Activated CD4-positive, CD25-positive, alpha-beta regulatory T cell treated with anti-CD3 and anti-CD28 coated beads, Interleukin-2, amount 50 U/mL, for 16 hours (primary cell): ENCODE data around the gene C11orf91.
"Not testable (repeated sequence)": the region's sequence is repeated elsewhere in the genome, so short reads cannot be mapped to it uniquely, and the experiment has no call there.

ENCODE experiments used
- DNase-seq: peaks from one replicate; pipeline ENCODE4 v3.0.0-alpha.2; 2020; ENCODE audit warnings: low read depth, low spot score

Gene C11orf91

GRCh38 chr11:33721984-33722383 is 21.4 kb upstream of the C11orf91 start:
- no peak for DNase-seq

- DNase-seq = no peak
These were observed 20.8 kb upstream of the C11orf91 start for GRCh38 chr11:33721426-33721825.

- DNase-seq = no peak
These were observed 19.0 kb upstream of the C11orf91 start for GRCh38 chr11:33719587-33719986.

- DNase-seq = no peak
These were observed 17.8 kb upstream of the C11orf91 start for GRCh38 chr11:33718440-33718839.

DNA sequence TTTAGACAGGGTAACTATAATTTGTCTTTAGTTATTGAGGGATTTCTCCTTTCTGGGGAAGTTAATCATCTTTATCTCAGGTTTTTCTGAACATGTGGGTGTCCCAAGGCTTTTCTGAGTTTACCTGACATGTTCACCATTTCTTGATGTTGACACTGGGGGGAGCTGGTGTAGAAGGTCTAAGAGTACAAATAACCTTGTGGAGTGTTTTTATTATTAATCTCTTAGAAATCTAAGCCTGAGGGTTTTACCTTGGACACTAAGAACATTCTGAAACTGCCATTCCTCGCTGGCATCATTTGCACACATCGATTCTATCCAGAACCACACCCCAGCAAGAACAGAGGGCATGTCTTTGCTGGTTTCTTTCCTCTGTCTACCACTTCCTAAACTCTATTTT is 15.6 kb upstream of the C11orf91 start:
- no peak for DNase-seq

GRCh38 chr11:33713856-33714398 is 13.3 kb upstream of the C11orf91 start:
- no peak for DNase-seq

DNA sequence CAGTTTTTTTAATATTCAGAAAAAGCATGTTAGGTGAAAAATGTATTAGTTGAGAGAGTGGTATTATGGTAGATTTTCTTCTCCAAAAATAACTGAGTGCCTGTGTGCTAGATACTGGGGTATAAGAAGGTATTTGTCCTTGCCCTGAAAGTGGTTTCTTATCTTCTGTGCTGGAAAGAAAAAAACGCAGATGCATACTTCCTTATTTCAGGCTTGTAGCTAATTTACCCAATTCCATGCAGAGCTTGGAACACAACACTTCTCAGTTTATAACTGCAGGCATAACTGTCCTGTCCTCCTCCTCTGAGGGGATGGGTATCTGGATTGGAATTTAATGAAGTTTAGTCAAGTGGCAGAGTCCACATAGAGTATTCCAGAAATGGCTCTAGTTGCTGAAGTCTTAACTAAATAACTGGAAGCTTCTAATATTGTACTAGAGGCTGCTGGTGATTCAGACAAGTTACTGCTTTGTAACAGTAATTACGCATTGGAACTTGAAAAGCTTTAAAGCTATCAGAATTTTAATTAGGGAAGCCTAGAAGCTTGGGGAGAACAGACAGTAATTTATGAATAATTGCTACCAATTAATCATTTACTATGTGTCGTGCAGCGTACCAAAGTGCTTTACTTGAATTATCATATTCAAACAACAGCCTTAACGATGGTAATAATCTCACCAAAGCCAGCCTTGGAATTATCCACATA is 12.7 kb upstream of the C11orf91 start:
- no peak for DNase-seq

DNA sequence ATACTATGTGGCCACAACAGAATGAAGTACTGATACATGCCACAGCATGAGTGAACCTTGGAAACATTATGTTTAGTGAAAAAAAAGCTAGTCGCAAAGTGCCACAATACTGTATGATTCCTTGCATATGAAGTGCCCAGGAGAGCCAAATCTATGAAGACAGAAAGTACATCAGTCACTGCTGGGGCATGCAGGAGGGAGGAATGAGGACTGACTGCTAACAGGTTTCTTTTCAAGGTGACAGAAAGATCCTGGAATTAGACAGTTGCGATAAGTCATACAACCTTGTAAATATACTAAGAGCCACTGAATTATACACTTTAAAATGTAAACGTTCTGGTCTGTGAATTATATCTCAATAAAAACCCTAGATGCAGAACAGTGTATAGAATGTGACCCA is 11.8 kb upstream of the C11orf91 start:
- no peak for DNase-seq

GRCh38 chr11:33709466-33709865 is 8.8 kb upstream of the C11orf91 start:
- DNase-seq = no peak

DNA sequence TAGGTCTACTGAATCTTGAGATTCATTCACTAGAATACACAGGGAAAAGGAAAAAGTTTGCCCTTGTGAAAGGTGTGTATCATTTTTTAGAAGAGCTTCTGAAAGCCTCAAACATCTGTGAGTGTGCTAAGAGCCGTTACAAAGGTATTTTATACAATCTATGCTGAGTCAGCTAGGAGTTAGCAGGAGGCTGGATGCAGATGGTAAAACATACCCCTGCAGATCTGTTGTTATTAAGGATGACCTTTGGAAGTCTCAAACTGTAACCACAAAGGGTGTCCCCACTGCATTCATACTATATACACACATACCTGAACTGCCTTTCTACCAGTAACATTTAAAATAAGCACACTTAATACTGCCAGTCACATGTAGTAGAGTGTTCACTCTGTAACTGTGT is 8.4 kb upstream of the C11orf91 start:
- no peak for DNase-seq

GRCh38 chr11:33707831-33708230 is 7.2 kb upstream of the C11orf91 start:
- DNase-seq = not testable (repeated sequence)

DNA sequence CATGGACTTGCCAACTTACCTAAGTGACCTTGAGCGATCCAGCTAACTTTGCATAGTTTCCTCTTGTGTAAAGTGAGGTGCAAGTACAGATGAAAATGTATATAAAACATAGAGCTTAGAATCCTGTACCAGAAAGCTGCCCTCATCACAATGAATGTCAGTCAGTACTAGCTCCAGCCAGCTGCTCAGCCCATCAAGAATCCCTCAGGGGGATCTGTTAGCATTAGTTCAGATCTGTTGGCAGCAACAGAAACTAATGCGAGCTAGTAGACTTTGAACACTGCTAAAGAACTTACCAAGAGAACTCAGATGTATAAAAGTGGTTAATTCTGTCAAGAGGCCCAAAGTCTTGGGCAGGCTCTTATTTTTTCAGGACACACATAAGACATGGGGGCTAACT is 6.3 kb upstream of the C11orf91 start:
- no peak for DNase-seq

DNA sequence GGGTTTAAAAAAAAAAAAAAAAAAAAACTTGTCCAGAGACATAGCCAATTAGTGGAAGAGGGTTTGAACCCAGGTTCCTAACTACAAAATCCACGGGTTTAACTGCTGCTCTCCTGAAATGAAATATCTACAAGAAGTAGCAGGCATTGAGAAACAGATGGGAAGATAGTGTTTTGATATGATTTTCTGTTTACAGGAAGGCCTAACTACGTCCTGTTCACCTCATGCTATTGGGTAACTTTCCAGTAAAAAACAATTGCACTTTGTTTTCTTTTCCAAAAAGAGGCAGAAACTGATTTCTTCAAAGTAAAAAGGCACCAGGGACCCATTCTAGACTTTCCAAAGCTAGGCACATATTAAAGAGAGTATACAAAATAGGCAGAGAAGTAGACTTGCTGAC is 5.9 kb upstream of the C11orf91 start:
- DNase-seq = no peak

GRCh38 chr11:33704240-33705002 is 3.8 kb upstream of the C11orf91 start:
- DNase-seq = no peak

- DNase-seq = no peak
These were observed 3.2 kb upstream of the C11orf91 start for GRCh38 chr11:33703788-33704187.

- DNase-seq = no peak
These were observed 2.6 kb upstream of the C11orf91 start for GRCh38 chr11:33703234-33703633.

DNA sequence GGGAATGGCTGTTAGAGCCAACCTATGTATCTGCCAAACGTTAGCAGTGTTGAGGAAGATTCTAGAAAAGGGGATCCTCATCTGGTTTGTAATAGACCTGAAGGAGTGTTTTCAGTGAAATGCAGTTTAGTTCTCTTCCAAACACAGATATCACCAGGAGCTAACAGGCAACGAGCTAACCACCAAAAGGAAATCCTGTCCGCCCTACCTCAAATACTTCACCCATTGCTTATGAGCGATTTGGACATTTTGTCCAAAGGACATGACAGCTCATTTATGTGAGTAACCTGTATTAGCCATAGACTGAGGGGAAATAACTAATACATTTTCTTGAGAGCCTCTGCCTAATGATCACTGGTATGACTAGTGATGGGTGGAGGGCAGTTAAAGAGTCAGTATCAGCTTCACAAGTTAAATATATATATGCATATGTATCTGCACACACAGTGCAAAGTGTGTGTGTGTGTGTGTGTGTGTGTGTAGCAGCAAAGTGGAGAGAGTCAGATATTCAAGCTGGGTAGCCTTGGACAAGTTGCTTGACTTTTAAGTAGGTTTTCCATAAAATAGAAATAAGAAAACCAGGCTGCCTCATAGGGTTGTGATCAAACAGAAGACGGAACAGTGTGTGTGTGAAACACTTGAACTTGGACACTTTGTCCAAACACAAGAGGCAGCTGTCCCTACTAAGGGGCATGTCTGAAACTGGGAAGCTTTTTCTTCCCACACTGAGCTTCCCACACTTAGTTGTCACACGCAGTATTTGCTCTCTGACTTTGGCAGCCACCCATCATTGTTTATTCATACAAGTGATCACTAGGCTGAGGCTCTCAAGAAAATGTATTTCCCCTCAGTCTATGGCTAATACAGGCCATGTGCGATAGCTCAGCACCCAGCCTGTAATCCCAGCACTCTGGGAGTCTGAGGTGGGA is 940 bp upstream of the C11orf91 start:
- no peak for DNase-seq

DNA sequence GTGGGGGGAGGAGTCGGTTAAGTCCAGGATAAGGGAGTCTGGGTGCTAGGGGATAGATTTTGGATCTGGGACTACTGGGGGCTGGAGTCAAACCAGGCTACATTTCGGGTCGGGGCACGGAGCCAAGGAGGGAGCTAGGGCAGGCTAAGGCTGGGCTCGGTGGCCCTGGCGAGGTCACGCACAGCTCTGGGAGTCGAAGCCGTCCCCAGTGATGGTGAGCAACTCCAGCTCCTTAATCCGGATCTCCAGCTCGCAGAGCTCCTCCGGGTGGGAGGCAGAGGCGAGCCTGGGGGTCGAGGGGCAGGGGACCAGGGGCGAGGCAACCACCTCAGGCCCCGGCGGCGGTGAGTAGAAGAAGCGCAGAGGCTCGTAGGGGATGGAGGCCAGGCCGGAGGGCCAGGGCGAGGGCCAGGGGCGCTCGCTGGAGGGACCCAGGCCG is 544 bp downstream of the C11orf91 start:
- DNase-seq = no peak

DNA sequence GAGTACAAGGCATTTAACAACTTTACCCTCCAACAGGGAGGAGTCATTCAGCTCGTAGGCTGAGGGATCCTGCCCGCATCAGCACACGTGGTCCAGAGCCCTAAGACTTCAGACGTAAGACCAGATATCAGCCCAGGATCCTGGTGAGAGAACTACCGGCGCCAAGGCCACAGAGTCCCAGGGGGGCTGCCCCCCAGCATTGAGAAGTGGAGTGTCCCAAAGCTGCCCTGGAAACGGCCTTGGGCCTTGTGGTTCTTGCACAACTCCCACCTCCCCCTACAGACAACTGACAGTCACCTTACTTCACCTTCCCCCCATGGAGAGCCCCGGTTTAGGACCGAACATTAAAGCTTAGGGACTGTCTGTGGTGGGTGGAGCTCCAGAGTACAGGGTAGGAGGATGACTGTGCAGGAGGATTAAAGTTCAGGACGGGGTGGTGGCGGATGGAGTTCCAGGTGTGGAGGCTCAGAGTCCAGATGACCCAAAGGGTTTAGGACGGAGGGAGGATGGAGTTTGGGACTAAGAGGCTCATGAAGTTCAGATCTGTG is 1.0 kb downstream of the C11orf91 start:
- DNase-seq = no peak

- DNase-seq = no peak
These were observed 1.7 kb downstream of the C11orf91 start for GRCh38 chr11:33698921-33699320.

- DNase-seq = no peak
These were observed 2.6 kb downstream of the C11orf91 start for GRCh38 chr11:33697997-33698396.
